D721Med (cell line): ENCODE results near the gene PLAAT5.

Experiments used
- DNase-seq: peaks from one replicate; pipeline ENCODE4 v3.0.0; 2011; ENCODE audit warnings: low spot score; ENCODE audit not compliant: insufficient read length
- FAIRE-seq: peaks from 2 replicates; lab custom pipeline; 2011; peaks lifted over from hg19 to GRCh38; lab: Jason Lieb, UNC
- CTCF ChIP-seq: IDR thresholded peaks from 2 replicates; pipeline ENCODE4 v1.5.1; 2012; ENCODE audit warnings: mild to moderate bottlenecking, control low read depth; ENCODE audit not compliant: insufficient read depth; ENCODE audit errors: missing control alignments

Gene PLAAT5

GRCh38 chr11:63493127-63493526 lies 2.2 kb upstream of the PLAAT5 start:
- no peak for DNase-seq
- no peak for TF ChIP-seq CTCF
- no peak for FAIRE-seq

GRCh38 chr11:63492441-63492840 lies 1.5 kb upstream of the PLAAT5 start:
- no peak for TF ChIP-seq CTCF
- no peak for FAIRE-seq
- no peak for DNase-seq

- DNase-seq (no peak), FAIRE-seq (no peak)
Observed at GRCh38 chr11:63491636-63492372, 837 bp upstream of the PLAAT5 start.

GRCh38 chr11:63491240-63491587 lies 247 bp upstream of the PLAAT5 start:
- no peak for TF ChIP-seq CTCF
- no peak for DNase-seq
- no peak for FAIRE-seq

More at GRCh38 chr11:63491636-63492372, 837 bp upstream of the PLAAT5 start:
- no peak for TF ChIP-seq CTCF

- FAIRE-seq (no peak), DNase-seq (no peak)
- no peak for TF ChIP-seq CTCF
Observed at GRCh38 chr11:63489879-63490278, 1.1 kb downstream of the PLAAT5 start.

- FAIRE-seq: no peak
- DNase-seq: no peak
- TF ChIP-seq CTCF: no peak
Observed at GRCh38 chr11:63488789-63489188, 2.2 kb downstream of the PLAAT5 start.

GRCh38 chr11:63485777-63486176 lies 5.2 kb downstream of the PLAAT5 start:
- DNase-seq: no peak
- no peak for TF ChIP-seq CTCF
- FAIRE-seq: no peak
